NB4 (cell line): ENCODE data around the gene PLPPR1.

Experiments used
- DNase-seq: peaks from one replicate; pipeline ENCODE4 v3.0.0; 2010; ENCODE audit warnings: low read depth
- H3K4me3 ChIP-seq: one replicate; pipeline ENCODE4 v1.5.1; 2011; ENCODE audit warnings: mild to moderate bottlenecking, low read depth, low read length, moderate library complexity
- MYC ChIP-seq: IDR thresholded peaks from 2 replicates; pipeline ENCODE4 v1.6.1; 2011; ENCODE audit warnings: low read depth, low read length
- POLR2A ChIP-seq: IDR thresholded peaks from 2 replicates; pipeline ENCODE4 v1.6.1; 2011; ENCODE audit warnings: mild to moderate bottlenecking; ENCODE audit not compliant: insufficient read length; ENCODE audit errors: extremely low read depth
- TF ChIP-seq, protein P1 (sequence below): IDR thresholded peaks from one replicate; pipeline ENCODE4 v1.5.1; 2012; ENCODE audit warnings: low read depth, low read length
- TF ChIP-seq, protein P2 (sequence below): IDR thresholded peaks from 2 replicates; pipeline ENCODE4 v1.6.1; 2011; ENCODE audit warnings: low read depth, low read length

The PLPPR1 gene

DNA sequence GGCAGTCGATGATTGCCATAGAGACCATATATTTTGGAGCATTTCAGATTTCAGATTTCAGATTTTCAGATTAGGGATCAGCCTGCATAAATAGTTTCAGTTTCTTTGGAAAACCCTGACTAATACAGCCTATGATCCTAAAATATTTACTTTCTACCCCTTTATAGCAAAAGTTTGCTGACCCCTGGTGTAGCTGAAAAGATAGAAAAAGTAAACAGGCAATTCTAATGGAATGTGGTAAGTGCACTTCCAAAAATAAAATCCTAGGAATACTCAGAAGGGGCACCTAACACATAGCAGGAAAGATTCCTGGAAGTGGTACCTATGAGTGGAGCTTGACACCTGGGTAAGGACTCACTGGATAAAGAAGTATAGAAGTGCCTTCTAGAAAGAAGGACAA lies 321.8 kb downstream of the PLPPR1 start:
- TF ChIP-seq, protein P1, sequence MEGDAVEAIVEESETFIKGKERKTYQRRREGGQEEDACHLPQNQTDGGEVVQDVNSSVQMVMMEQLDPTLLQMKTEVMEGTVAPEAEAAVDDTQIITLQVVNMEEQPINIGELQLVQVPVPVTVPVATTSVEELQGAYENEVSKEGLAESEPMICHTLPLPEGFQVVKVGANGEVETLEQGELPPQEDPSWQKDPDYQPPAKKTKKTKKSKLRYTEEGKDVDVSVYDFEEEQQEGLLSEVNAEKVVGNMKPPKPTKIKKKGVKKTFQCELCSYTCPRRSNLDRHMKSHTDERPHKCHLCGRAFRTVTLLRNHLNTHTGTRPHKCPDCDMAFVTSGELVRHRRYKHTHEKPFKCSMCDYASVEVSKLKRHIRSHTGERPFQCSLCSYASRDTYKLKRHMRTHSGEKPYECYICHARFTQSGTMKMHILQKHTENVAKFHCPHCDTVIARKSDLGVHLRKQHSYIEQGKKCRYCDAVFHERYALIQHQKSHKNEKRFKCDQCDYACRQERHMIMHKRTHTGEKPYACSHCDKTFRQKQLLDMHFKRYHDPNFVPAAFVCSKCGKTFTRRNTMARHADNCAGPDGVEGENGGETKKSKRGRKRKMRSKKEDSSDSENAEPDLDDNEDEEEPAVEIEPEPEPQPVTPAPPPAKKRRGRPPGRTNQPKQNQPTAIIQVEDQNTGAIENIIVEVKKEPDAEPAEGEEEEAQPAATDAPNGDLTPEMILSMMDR = no peak
- TF ChIP-seq POLR2A (no peak), MYC (no peak)
- TF ChIP-seq, protein P2, sequence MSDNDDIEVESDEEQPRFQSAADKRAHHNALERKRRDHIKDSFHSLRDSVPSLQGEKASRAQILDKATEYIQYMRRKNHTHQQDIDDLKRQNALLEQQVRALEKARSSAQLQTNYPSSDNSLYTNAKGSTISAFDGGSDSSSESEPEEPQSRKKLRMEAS = no peak
- DNase-seq = no peak
- no peak overlapping the region for H3K4me3 ChIP-seq

DNA sequence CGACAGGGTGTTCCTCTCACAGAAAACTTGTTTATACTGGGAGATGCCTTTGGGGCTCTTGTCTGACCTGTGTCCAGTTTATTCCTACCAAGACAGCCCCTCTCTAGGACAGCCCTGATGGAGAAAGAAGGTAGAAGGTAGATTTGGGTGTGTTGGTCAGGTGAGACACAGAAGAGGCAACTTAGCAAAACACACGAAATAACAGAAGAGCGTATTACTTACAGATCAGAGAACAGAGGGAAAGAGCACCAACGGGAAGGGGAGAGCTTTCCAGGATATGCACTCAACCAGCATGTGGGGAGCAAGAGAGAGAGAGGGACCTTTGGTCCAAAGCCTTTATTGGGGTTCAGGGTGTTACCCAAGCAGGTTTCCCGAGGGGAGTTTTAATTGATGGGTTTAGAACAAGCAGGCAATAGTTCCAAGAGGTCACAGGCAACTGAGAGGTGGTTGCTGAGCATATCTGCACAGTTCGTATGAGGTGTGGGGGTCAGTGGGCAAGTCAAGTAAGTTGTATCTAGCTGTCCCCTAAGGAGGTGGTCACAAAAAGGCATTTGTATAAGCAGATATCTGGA lies 324.5 kb downstream of the PLPPR1 start:
- TF ChIP-seq POLR2A (no peak), MYC (no peak)
- TF ChIP-seq, protein P1 = no peak
- TF ChIP-seq, protein P2 = no peak
- no peak overlapping the region for H3K4me3 ChIP-seq
- no peak for DNase-seq

DNA sequence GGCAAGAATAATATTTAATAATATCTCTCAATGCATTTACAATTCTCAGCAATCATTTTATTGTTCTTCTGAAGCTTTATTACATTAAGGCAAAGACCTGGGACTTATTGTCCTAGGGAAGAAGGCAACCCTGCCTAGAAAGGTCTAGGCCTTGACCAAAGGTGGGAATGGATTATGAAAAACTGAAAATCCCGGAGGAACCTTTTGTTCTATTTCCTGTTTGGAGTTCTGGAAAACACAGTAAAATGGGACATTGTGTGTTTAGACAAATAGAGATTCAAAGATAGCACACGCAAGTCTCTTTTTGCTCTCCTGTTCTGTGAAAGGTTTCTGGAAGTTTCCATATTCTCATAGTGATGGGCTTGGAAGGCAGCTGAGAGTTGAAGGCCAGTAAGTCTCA lies 325.2 kb downstream of the PLPPR1 start:
- TF ChIP-seq MYC (no peak), POLR2A (no peak)
- TF ChIP-seq, protein P1 = no peak
- TF ChIP-seq, protein P2 = no peak
- no peak overlapping the region for H3K4me3 ChIP-seq
- no peak for DNase-seq

DNA sequence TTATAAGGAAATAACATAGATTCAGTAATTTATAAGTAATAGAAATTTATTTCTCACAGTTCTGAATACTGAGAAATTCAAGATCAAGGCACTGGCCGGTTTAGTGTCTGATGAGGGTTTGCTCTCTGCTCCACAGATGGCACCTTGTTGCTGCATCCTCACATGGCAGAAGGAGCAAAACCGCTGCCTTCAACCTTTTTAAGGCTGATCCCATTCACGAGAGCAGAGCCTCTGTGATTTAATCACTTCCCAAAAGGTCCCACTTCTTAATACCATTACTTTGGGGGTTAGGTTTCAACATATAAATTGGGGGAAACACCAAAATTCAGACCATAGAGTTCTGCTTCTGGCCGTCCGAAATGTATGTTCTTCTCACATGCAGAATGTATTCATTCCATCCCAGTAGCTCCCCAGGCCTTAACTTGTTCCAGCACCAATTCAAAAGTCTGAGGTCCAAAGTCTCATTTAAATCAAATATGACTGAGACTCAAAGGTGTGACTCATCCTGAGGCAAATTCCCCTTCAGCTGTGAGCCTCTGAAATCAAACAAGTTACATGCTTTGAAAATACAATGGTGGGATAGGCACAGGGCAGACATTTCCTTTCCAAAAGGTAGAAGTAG lies 325.7 kb downstream of the PLPPR1 start:
- no peak overlapping the region for H3K4me3 ChIP-seq
- no peak for TF ChIP-seq MYC
- no peak for TF ChIP-seq POLR2A
- TF ChIP-seq, protein P1 = no peak
- TF ChIP-seq, protein P2 = no peak
- no peak for DNase-seq

DNA sequence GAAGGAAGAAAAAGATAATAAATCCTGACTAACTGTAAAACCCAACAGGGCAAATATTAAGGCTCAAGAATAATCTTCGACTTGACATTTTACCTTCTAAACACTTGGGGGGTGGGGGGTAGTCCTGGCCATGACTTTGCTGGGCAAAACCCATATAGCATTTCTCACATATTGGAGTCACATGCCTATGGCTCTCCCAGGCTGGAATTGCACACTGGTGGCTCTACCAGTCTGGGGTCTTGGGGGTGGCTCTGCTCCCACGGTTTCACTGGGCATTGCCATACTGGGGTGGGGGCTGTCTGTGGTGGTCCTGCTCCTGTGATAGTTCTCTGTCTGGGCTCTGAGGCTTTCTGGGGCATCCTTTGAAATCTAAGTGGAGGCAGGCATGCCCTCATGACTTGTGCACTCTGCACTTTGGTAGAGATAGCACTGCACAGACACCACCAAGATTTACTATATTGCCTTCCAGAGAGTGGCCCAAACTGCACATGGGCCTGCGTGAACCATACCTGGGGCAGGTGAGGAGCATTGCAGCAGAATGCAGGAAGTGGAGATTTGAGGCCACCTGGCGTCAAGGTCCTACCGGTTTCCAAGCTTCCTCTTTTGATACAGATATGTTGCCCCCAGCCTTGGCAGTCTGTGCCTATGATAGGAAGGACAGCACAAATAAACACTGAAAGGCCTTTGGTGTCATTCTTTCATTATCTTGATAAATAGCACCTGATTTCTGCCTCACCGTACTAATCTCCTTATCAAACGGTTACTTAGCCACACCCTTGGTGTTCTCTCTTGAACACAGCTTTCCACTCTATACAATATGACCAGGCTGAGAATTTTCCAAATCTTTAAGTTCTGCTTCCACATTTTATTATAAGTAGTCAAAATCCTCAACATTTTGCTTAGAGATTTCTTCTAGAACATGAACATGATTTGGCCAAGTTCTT lies 326.5 kb downstream of the PLPPR1 start:
- no peak for DNase-seq
- TF ChIP-seq, protein P2 = no peak
- TF ChIP-seq MYC (no peak), POLR2A (no peak)
- TF ChIP-seq, protein P1 = no peak

More for the DNA sequence above, 326.5 kb downstream of the PLPPR1 start:
- no peak overlapping the region for H3K4me3 ChIP-seq
